Upper lobe of right lung (tissue), 1 donor: ENCODE measurements around the gene CSRP3. TPM values are rescaled to one million over a fixed set of nuclear protein-coding genes. Genes with fewer than 3 reads are reported as not detected.

Experiments
- ATAC-seq: fragments of 200-7000 bp; cut with Tn5 transposase; one replicate; pipeline ENCODE4 v1.9.1; 2020; ENCODE audit warnings: mild to moderate bottlenecking, moderate library complexity
- DNase-seq: peaks from one replicate; pipeline ENCODE4 v3.0.0-alpha.2; 2020
- H3K27ac ChIP-seq: fragments of 200-600 bp; one replicate; pipeline ENCODE4 v1.8.0; 2022
- H3K27me3 ChIP-seq: fragments of 200-600 bp; one replicate; pipeline ENCODE4 v1.8.0; 2022; ENCODE audit warnings: mild to moderate bottlenecking
- H3K36me3 ChIP-seq: fragments of 200-600 bp; one replicate; pipeline ENCODE4 v1.8.0; 2022
- H3K4me1 ChIP-seq: fragments of 200-600 bp; one replicate; pipeline ENCODE4 v1.8.0; 2022
- H3K4me3 ChIP-seq: fragments of 200-600 bp; one replicate; pipeline ENCODE4 v1.8.0; 2022; ENCODE audit warnings: mild to moderate bottlenecking
- H3K9me3 ChIP-seq: fragments of 200-600 bp; one replicate; pipeline ENCODE4 v1.8.0; 2022
- CTCF ChIP-seq: fragments of 200-600 bp; IDR thresholded peaks from one replicate; pipeline ENCODE4 v1.8.0; 2022; ENCODE audit warnings: antibody characterized with exemption
- intact Hi-C: fragments of 100-400 bp; cut with DNase I; formaldehyde crosslinking; loops from one replicate; pipeline ENCODE4 v1.11.0; 2022
- total RNA-seq: library from RNA; stranded (reverse); fragmentation: NEBNext Ultra II Directional; extraction: Animal tissue kit (Norgen Biotek cat#: 25700); gene quantifications from one replicate; pipeline ENCODE4 v1.2.1, GENCODE V29; 2021
- donor health status: DM: no; HTN: yes; CAD: no; lungs with severe emphysema.

Gene CSRP3
- total RNA-seq, 1 donor from 2014 or later: not detected

- H3K36me3 ChIP-seq: no peaks in the 10 kb centered on the region
- H3K9me3 ChIP-seq: no peaks in the 10 kb centered on the region
- peaks cover 21% of the 10 kb centered on the region for H3K4me1 ChIP-seq
- peak; percentile 95 for ATAC-seq
- intact Hi-C loops: no loop called here
- DNase-seq: peak; percentile 92
- peaks cover 49% of the 10 kb centered on the region for H3K27me3 ChIP-seq
- peak within 1 kb of the TSS; percentile 57 for H3K4me3 ChIP-seq
- TF ChIP-seq CTCF: no peak
- no peak within 1 kb of the TSS for H3K27ac ChIP-seq
Observed at GRCh38 chr11:19240420-19241259, 38.9 kb upstream of the CSRP3 start, which contains the start of gene E2F8. TSS of gene E2F8 (minus strand) at chr11:19240945. CDS start at chr11:19240121, 824 bp downstream.

GRCh38 chr11:19239039-19239438 is 37.3 kb upstream of the CSRP3 start:
- Histone ChIP-seq H3K27ac (no peak overlapping the region), H3K4me1 (peaks cover 21% of the 10 kb centered on the region), H3K4me3 (no peak overlapping the region), H3K27me3 (peaks cover 49% of the 10 kb centered on the region), H3K36me3 (no peaks in the 10 kb centered on the region), H3K9me3 (no peaks in the 10 kb centered on the region)
- no peak for ATAC-seq
- no peak for DNase-seq
- intact Hi-C loops: no loop called here
- TF ChIP-seq CTCF: no peak

GRCh38 chr11:19237813-19238212 is 36.0 kb upstream of the CSRP3 start:
- peaks cover 21% of the 10 kb centered on the region for H3K4me1 ChIP-seq
- no peaks in the 10 kb centered on the region for H3K9me3 ChIP-seq
- H3K4me3 ChIP-seq: no peak overlapping the region
- ATAC-seq: no peak
- H3K27me3 ChIP-seq: peaks cover 43% of the 10 kb centered on the region
- intact Hi-C loops: no loop called here
- no peak overlapping the region for H3K27ac ChIP-seq
- DNase-seq: no peak
- H3K36me3 ChIP-seq: no peaks in the 10 kb centered on the region
- TF ChIP-seq CTCF: no peak

- ATAC-seq: no peak
- Histone ChIP-seq H3K4me3 (no peak overlapping the region), H3K9me3 (no peaks in the 10 kb centered on the region), H3K27me3 (peaks cover 39% of the 10 kb centered on the region), H3K4me1 (peaks cover 19% of the 10 kb centered on the region), H3K27ac (no peak overlapping the region), H3K36me3 (no peaks in the 10 kb centered on the region)
- intact Hi-C loops: no loop called here
- TF ChIP-seq CTCF: no peak
- DNase-seq: no peak
Observed at GRCh38 chr11:19237381-19237780, 35.6 kb upstream of the CSRP3 start.

GRCh38 chr11:19234231-19234817 is 32.5 kb upstream of the CSRP3 start:
- no peaks in the 10 kb centered on the region for H3K9me3 ChIP-seq
- peaks cover 10% of the 10 kb centered on the region for H3K27me3 ChIP-seq
- ATAC-seq (no peak), DNase-seq (no peak)
- no peak for TF ChIP-seq CTCF
- H3K36me3 ChIP-seq: no peaks in the 10 kb centered on the region
- no peaks in the 10 kb centered on the region for H3K4me1 ChIP-seq
- no peak overlapping the region for H3K27ac ChIP-seq
- intact Hi-C loops: no loop called here
- H3K4me3 ChIP-seq: no peak overlapping the region
